AG10803 (cell line): ENCODE measurements around the gene FOLR2.

Experiments used
- DNase-seq: peaks from one replicate; pipeline ENCODE4 v3.0.0; 2010; ENCODE audit warnings: low read depth
- H3K4me3 ChIP-seq: 2 replicates; pipeline ENCODE4 v1.5.1; 2011; ENCODE audit warnings: mild to moderate bottlenecking, low read length, control low read depth
- CTCF ChIP-seq: conservative IDR thresholded peaks from 2 replicates; pipeline ENCODE4 v1.5.1; 2011; ENCODE audit warnings: mild to moderate bottlenecking, low read length, control low read depth, inconsistent platforms

The FOLR2 gene

GRCh38 chr11:72231396-72232259 lies 15.0 kb downstream of the FOLR2 start:
- H3K4me3 ChIP-seq, result no peak overlapping the region
- no peak for TF ChIP-seq CTCF
- no peak for DNase-seq

- no peak for DNase-seq
- no peak for TF ChIP-seq CTCF
- H3K4me3 ChIP-seq, result no peak overlapping the region
These were observed 15.9 kb downstream of the FOLR2 start for GRCh38 chr11:72232260-72233055.

GRCh38 chr11:72233056-72233772 lies 16.6 kb downstream of the FOLR2 start:
- no peak overlapping the region for H3K4me3 ChIP-seq
- TF ChIP-seq CTCF, result no peak
- DNase-seq, result no peak

GRCh38 chr11:72233773-72234513 lies 17.3 kb downstream of the FOLR2 start:
- no peak overlapping the region for H3K4me3 ChIP-seq
- TF ChIP-seq CTCF, result no peak
- no peak for DNase-seq

GRCh38 chr11:72234514-72234830 lies 17.9 kb downstream of the FOLR2 start:
- no peak for TF ChIP-seq CTCF
- no peak overlapping the region for H3K4me3 ChIP-seq
- DNase-seq, result no peak

- H3K4me3 ChIP-seq, result no peak overlapping the region
- no peak for TF ChIP-seq CTCF
- DNase-seq, result no peak
These were observed 18.3 kb downstream of the FOLR2 start for GRCh38 chr11:72234920-72235319.
